Natural killer cell treated with Interleukin-12 subunit alpha and Interleukin-12 subunit beta and Interleukin-15 and Interleukin-18, amount 100 ng/mL, for 72 hours (primary cell): ENCODE data around the gene KATNB1. TPM values are rescaled to one million over a fixed set of nuclear protein-coding genes. Genes with fewer than 3 reads are reported as not detected.
A peak's percentile ranks its signal among the peaks of the same experiment; 100 is the strongest.
"Not testable (repeated sequence)": the region's sequence is repeated elsewhere in the genome, so short reads cannot be mapped to it uniquely, and the experiment has no call there.

Source experiments
- ATAC-seq, 2 donors: fragments of 150-1000 bp; cut with Tn5 transposase in 1 of 2; sonication (Bioruptor Pico), chemical (Tn5 transposase) in 1 of 2; 2 replicates each; pipeline ENCODE4 v1.10.0; 2021
- DNase-seq: peaks from one replicate; pipeline ENCODE4 v3.0.0; 2022; ENCODE audit warnings: low spot score
- H3K27ac Mint-ChIP-seq, 2 donors: 1 replicate in 1 of 2; 2 replicates in 1 of 2; pipeline ENCODE4 v1.8.0; 2022; ENCODE audit warnings: mixed read lengths in 2 of 2, mild to moderate bottlenecking in 1 of 2, moderate library complexity in 1 of 2
- H3K27me3 Mint-ChIP-seq, 2 donors: 1 replicate in 1 of 2; 2 replicates in 1 of 2; pipeline ENCODE4 v1.8.0; 2022; ENCODE audit warnings: mixed read lengths in 2 of 2
- H3K36me3 Mint-ChIP-seq: one replicate; pipeline ENCODE4 v1.8.0; 2022; ENCODE audit warnings: mixed read lengths
- H3K4me1 Mint-ChIP-seq, 2 donors: 1 replicate in 1 of 2; 2 replicates in 1 of 2; pipeline ENCODE4 v1.8.0; 2022; ENCODE audit warnings: low read depth in 2 of 2, mixed read lengths in 2 of 2, mild to moderate bottlenecking in 1 of 2
- H3K4me3 Mint-ChIP-seq: one replicate; pipeline ENCODE4 v1.8.0; 2022; ENCODE audit warnings: mixed read lengths
- H3K9me3 Mint-ChIP-seq: 2 replicates; pipeline ENCODE4 v1.8.0; 2022; ENCODE audit warnings: mixed read lengths
- total RNA-seq, 2 donors: library from RNA; stranded (reverse); gene quantifications; one replicate each; pipeline ENCODE4 v1.2.3, GENCODE V29; 2022

Gene KATNB1
- total RNA-seq, 2 donors from 2014 or later, result 33.7 to 65.3 TPM

- H3K27ac Mint-ChIP-seq, result peak overlapping the region in 1 of 2 donors; percentile 50
- peaks cover 0 to 2% of the 10 kb centered on the region in 2 donors for H3K4me1 Mint-ChIP-seq
- DNase-seq (no peak), ATAC-seq (peak; percentile 63 to 78)
- no peaks in the 10 kb centered on the region for H3K36me3 Mint-ChIP-seq
- H3K27me3 Mint-ChIP-seq, result no peaks in the 10 kb centered on the region
- H3K9me3 Mint-ChIP-seq, result no peaks in the 10 kb centered on the region
- no peak overlapping the region for H3K4me3 Mint-ChIP-seq
Measured at GRCh38 chr16:57764341-57765159, 29.0 kb downstream of the KATNB1 start.

GRCh38 chr16:57765160-57765728 lies 29.7 kb downstream of the KATNB1 start:
- ATAC-seq (no peak), DNase-seq (no peak)
- H3K36me3 Mint-ChIP-seq, result no peaks in the 10 kb centered on the region
- H3K9me3 Mint-ChIP-seq, result no peaks in the 10 kb centered on the region
- no peaks in the 10 kb centered on the region for H3K27me3 Mint-ChIP-seq
- no peak overlapping the region for H3K27ac Mint-ChIP-seq
- H3K4me3 Mint-ChIP-seq, result no peak overlapping the region
- peaks cover 0 to 2% of the 10 kb centered on the region in 2 donors for H3K4me1 Mint-ChIP-seq

- no peaks in the 10 kb centered on the region for H3K9me3 Mint-ChIP-seq
- no peak overlapping the region for H3K4me3 Mint-ChIP-seq
- no peak overlapping the region for H3K27ac Mint-ChIP-seq
- ATAC-seq, result no peak
- no peaks in the 10 kb centered on the region for H3K27me3 Mint-ChIP-seq
- no peaks in the 10 kb centered on the region for H3K36me3 Mint-ChIP-seq
- DNase-seq, result no peak
- H3K4me1 Mint-ChIP-seq, result peaks cover 0 to 2% of the 10 kb centered on the region in 2 donors
Measured at GRCh38 chr16:57766714-57767348, 31.3 kb downstream of the KATNB1 start.

GRCh38 chr16:57769541-57770145 lies 34.1 kb downstream of the KATNB1 start:
- Mint-ChIP-seq H3K9me3 (no peaks in the 10 kb centered on the region), H3K36me3 (no peaks in the 10 kb centered on the region), H3K4me3 (no peak overlapping the region), H3K27ac (no peak overlapping the region), H3K27me3 (no peaks in the 10 kb centered on the region), H3K4me1 (no peaks in the 10 kb centered on the region)
- DNase-seq, result no peak
- no peak for ATAC-seq

GRCh38 chr16:57770361-57770760 lies 34.8 kb downstream of the KATNB1 start:
- no peak for DNase-seq
- no peak for ATAC-seq
- no peak overlapping the region for H3K4me3 Mint-ChIP-seq
- no peaks in the 10 kb centered on the region for H3K36me3 Mint-ChIP-seq
- H3K9me3 Mint-ChIP-seq, result no peaks in the 10 kb centered on the region
- no peak overlapping the region for H3K27ac Mint-ChIP-seq
- H3K27me3 Mint-ChIP-seq, result no peaks in the 10 kb centered on the region
- no peaks in the 10 kb centered on the region for H3K4me1 Mint-ChIP-seq

GRCh38 chr16:57771141-57771785 lies 35.7 kb downstream of the KATNB1 start:
- no peaks in the 10 kb centered on the region for H3K4me1 Mint-ChIP-seq

GRCh38 chr16:57773019-57773418 lies 37.4 kb downstream of the KATNB1 start:
- Mint-ChIP-seq H3K9me3 (no peaks in the 10 kb centered on the region), H3K27ac (no peak overlapping the region), H3K4me3 (no peak overlapping the region), H3K27me3 (no peaks in the 10 kb centered on the region), H3K36me3 (no peaks in the 10 kb centered on the region), H3K4me1 (no peaks in the 10 kb centered on the region)
- DNase-seq (no peak), ATAC-seq (no peak)

More at GRCh38 chr16:57771141-57771785, 35.7 kb downstream of the KATNB1 start:
- H3K27ac Mint-ChIP-seq, result no peak overlapping the region
- no peaks in the 10 kb centered on the region for H3K9me3 Mint-ChIP-seq
- no peaks in the 10 kb centered on the region for H3K27me3 Mint-ChIP-seq
- DNase-seq (no peak), ATAC-seq (peak in 1 of 2 donors; percentile 11)
- H3K4me3 Mint-ChIP-seq, result no peak overlapping the region
- H3K36me3 Mint-ChIP-seq, result no peaks in the 10 kb centered on the region

- Mint-ChIP-seq H3K27ac (no peak overlapping the region), H3K36me3 (no peaks in the 10 kb centered on the region), H3K9me3 (no peaks in the 10 kb centered on the region), H3K4me1 (no peaks in the 10 kb centered on the region), H3K27me3 (no peaks in the 10 kb centered on the region), H3K4me3 (no peak overlapping the region)
- DNase-seq (no peak), ATAC-seq (no peak)
Measured at GRCh38 chr16:57773655-57774295, 38.2 kb downstream of the KATNB1 start.

- DNase-seq (no peak), ATAC-seq (no peak)
- Mint-ChIP-seq H3K27ac (no peak overlapping the region), H3K9me3 (no peaks in the 10 kb centered on the region), H3K27me3 (no peaks in the 10 kb centered on the region), H3K4me3 (no peak overlapping the region), H3K36me3 (no peaks in the 10 kb centered on the region), H3K4me1 (no peaks in the 10 kb centered on the region)
Measured at GRCh38 chr16:57774705-57775285, 39.2 kb downstream of the KATNB1 start.

- H3K9me3 Mint-ChIP-seq, result no peaks in the 10 kb centered on the region
- no peak for DNase-seq
- no peak overlapping the region for H3K4me3 Mint-ChIP-seq
- H3K27ac Mint-ChIP-seq, result peak overlapping the region in 1 of 2 donors; percentile 7
- ATAC-seq, result no peak
- no peaks in the 10 kb centered on the region for H3K27me3 Mint-ChIP-seq
- no peaks in the 10 kb centered on the region for H3K4me1 Mint-ChIP-seq
- no peaks in the 10 kb centered on the region for H3K36me3 Mint-ChIP-seq
Measured at GRCh38 chr16:57775661-57776469, 40.3 kb downstream of the KATNB1 start.

GRCh38 chr16:57778658-57779057 lies 43.1 kb downstream of the KATNB1 start:
- no peaks in the 10 kb centered on the region for H3K9me3 Mint-ChIP-seq
- H3K27ac Mint-ChIP-seq, result no peak overlapping the region
- H3K27me3 Mint-ChIP-seq, result no peaks in the 10 kb centered on the region
- no peaks in the 10 kb centered on the region for H3K36me3 Mint-ChIP-seq
- H3K4me1 Mint-ChIP-seq, result peaks cover 0 to 2% of the 10 kb centered on the region in 2 donors
- no peak for DNase-seq
- H3K4me3 Mint-ChIP-seq, result no peak overlapping the region
- no peak for ATAC-seq

- H3K27me3 Mint-ChIP-seq, H3K4me1 Mint-ChIP-seq, H3K36me3 Mint-ChIP-seq, H3K27ac Mint-ChIP-seq, ATAC-seq, H3K4me3 Mint-ChIP-seq, H3K9me3 Mint-ChIP-seq: not testable (repeated sequence)
- DNase-seq, result peak; percentile 1
Measured at GRCh38 chr16:57779836-57780235, 44.3 kb downstream of the KATNB1 start.
